ENCODE results near the gene MRPL42. TPM values are rescaled to one million over a fixed set of nuclear protein-coding genes. Genes with fewer than 3 reads are reported as not detected.
"Not testable (repeated sequence)": the region's sequence is repeated elsewhere in the genome, so short reads cannot be mapped to it uniquely, and the experiment has no call there.

MRPL42 gene
- total RNA-seq, 1 donor from 2014 or later: 82.1 TPM

DNA sequence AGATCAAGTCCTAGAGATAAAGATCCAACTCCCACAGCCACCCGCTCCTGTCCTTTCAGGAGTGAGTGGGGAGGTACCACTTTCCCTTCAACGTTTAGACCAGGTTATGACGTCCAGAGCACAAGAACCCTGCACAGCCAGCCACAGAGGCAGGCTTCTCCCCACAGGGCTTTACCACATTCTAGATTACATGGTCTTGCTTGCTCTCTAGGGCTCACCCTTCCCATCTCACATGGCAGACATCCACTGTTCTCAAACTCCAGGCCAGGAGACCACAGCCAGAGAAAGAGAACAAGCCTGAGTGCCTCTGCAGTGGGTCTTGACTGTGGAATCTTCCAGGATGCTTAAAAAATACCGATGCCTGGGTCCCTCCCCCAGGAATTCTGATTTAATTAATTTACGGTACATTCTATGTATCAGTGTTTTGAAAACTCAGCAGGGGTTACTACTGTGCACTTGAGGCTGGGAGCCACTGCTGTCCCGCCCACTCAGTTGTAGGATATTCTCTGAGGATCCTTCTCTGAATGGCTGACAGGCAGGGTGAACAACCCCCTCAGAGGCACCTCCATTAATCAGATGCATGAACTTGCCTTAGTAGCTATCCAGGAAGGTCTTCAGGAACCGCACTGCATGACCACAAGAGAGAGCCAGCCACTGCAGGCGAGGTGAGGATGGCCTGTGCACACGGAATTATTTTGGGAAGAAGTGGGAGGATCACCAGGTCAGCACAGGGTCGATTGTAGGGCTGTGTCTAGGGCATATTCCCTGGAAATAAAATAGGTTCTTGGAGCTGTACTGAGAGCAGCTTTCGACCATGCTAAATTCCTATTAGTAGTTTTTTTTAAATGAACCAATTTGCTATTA is 83.7 kb downstream of the MRPL42 start:
- no peak for TF ChIP-seq CTCF (IDR thresholded peaks at IDR 0.05; ENCODE audit: insufficient read depth, low read length, severe bottlenecking)
- no peak overlapping the region for H3K4me3 ChIP-seq (ENCODE audit: low read depth, low read length)
- FAIRE-seq (peak; percentile 62), DNase-seq (ENCODE audit: low read depth) (no peak)
- no peaks in the 10 kb centered on the region for H3K27me3 ChIP-seq (ENCODE audit: control insufficient read depth, insufficient read depth, low read length)
- H3K36me3 ChIP-seq (ENCODE audit: control insufficient read depth, insufficient read depth, low read length): no peaks in the 10 kb centered on the region

DNA sequence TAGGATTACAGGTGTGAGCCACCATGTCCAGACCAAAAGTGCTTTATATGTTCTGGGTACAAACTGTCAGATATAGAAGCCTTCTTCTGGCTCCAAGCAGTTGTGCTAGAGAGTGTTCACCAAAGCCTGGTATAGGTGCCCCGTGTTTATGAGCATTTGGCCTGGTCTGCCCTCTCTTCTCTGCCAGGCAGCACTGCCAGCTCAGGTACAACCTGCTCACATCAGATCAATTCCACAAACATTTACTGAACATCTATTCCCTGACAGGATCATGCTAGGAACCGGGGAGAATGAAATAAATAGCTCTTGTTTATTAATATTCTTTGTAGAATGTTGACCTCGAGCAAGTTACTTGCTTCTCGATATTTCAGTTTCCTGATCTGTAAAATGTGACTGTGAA is 85.1 kb downstream of the MRPL42 start:
- FAIRE-seq (no peak), DNase-seq (ENCODE audit: low read depth) (no peak)

DNA sequence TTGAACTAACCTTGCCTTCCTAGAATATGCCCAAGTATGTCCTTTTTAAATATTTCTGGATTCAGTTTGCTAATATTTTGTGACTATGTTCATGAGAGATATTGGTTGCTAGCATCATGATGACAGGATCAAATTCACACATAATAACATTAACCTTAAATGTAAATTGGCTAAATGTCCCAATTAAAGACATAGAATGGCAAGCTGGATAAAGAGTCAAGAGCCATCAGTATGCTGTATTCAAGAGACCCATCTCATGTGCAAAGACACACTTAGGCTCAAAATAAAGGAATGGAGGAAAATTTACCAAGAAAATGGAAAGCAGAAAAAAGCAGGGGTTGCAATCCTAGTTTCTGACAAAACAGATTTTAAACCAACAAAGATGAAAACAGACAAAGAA is 90.6 kb downstream of the MRPL42 start:
- not testable (repeated sequence) for H3K27me3 ChIP-seq (ENCODE audit: control insufficient read depth, insufficient read depth, low read length); H3K36me3 ChIP-seq (ENCODE audit: control insufficient read depth, insufficient read depth, low read length); FAIRE-seq; DNase-seq (ENCODE audit: low read depth); H3K4me3 ChIP-seq (ENCODE audit: low read depth, low read length)

More for the DNA sequence above, 85.1 kb downstream of the MRPL42 start:
- no peak overlapping the region for H3K4me3 ChIP-seq (ENCODE audit: low read depth, low read length)
- H3K27me3 ChIP-seq (ENCODE audit: control insufficient read depth, insufficient read depth, low read length): no peaks in the 10 kb centered on the region
- no peak for TF ChIP-seq CTCF (IDR thresholded peaks at IDR 0.05; ENCODE audit: insufficient read depth, low read length, severe bottlenecking)
- H3K36me3 ChIP-seq (ENCODE audit: control insufficient read depth, insufficient read depth, low read length): no peaks in the 10 kb centered on the region

- DNase-seq (ENCODE audit: low read depth); FAIRE-seq; H3K4me3 ChIP-seq (ENCODE audit: low read depth, low read length); H3K27me3 ChIP-seq (ENCODE audit: control insufficient read depth, insufficient read depth, low read length); H3K36me3 ChIP-seq (ENCODE audit: control insufficient read depth, insufficient read depth, low read length): not testable (repeated sequence)
Observed at GRCh38 chr12:93558685-93559084, 91.4 kb downstream of the MRPL42 start.

DNA sequence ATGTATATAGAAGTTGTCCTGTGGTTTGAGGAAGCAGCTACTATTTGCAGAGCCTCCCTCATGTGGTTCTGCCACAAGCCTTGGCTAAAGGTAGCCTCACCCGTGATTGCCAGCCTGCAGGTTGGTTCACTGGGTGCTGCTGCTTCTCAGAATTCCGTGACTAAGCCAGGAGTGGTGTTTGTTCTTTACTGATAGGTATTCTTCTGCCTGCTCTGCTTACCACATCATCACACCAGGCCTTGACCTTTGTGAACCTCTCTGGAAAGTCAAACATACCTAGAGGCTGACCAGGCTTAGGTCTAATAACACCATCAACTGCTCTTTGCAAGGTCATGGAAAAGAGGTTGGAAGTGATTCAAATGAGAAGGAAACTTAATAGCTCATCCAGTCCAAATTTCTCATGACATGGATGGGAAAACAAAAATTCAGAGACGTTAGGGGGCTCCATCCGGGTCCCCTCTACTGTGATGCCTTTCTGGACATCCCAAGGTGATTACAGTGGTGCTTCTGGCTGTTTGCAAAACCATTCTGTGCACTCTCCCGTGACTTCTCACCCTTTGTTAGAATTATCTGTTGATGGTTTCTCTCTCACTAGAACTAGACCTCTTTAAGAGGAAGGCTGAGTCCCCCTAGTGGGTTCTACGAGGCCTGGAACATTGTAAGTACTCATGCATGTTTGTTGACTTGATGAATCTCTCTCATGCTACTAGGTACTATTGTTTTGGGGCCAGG is 96.7 kb downstream of the MRPL42 start:
- TF ChIP-seq CTCF (IDR thresholded peaks at IDR 0.05; ENCODE audit: insufficient read depth, low read length, severe bottlenecking): peak; percentile 4
- no peaks in the 10 kb centered on the region for H3K27me3 ChIP-seq (ENCODE audit: control insufficient read depth, insufficient read depth, low read length)
- no peak overlapping the region for H3K4me3 ChIP-seq (ENCODE audit: low read depth, low read length)
- no peaks in the 10 kb centered on the region for H3K36me3 ChIP-seq (ENCODE audit: control insufficient read depth, insufficient read depth, low read length)
- DNase-seq (ENCODE audit: low read depth) (peak; percentile 73), FAIRE-seq (no peak)

- H3K4me3 ChIP-seq (ENCODE audit: low read depth, low read length): no peak overlapping the region
- FAIRE-seq (no peak), DNase-seq (ENCODE audit: low read depth) (no peak)
- H3K27me3 ChIP-seq (ENCODE audit: control insufficient read depth, insufficient read depth, low read length): no peaks in the 10 kb centered on the region
- TF ChIP-seq CTCF (IDR thresholded peaks at IDR 0.05; ENCODE audit: insufficient read depth, low read length, severe bottlenecking): no peak
- no peaks in the 10 kb centered on the region for H3K36me3 ChIP-seq (ENCODE audit: control insufficient read depth, insufficient read depth, low read length)
Observed at GRCh38 chr12:93565760-93566159, 98.4 kb downstream of the MRPL42 start.

Other genes starting within 250 kb of the MRPL42 start
- gene NUDT4, start 89.6 kb upstream of the MRPL42 start, total RNA-seq: 34.2 and 49.4 TPM in 2 replicates
- gene UBE2N, start 25.6 kb upstream of the MRPL42 start, total RNA-seq: 22.9 and 73.1 TPM in 2 replicates
- 10.5 and 14.3 TPM in 2 replicates for gene SOCS2, start 105.2 kb downstream of the MRPL42 start, total RNA-seq
- gene CRADD, start 209.9 kb downstream of the MRPL42 start, total RNA-seq: 11.8 and 15.4 TPM in 2 replicates

Measured in bronchial epithelial cell (primary cell).